Duodenal mucosa (tissue), 2 donors: ENCODE measurements around the gene FKBP9.
"Not testable (repeated sequence)": the region's sequence is repeated elsewhere in the genome, so short reads cannot be mapped to it uniquely, and the experiment has no call there.

Source experiments
- H3K27ac ChIP-seq: one replicate; pipeline ENCODE4 v1.7.0; 2013; ENCODE audit warnings: low read depth, low read length
- H3K27me3 ChIP-seq, 2 donors: one replicate each; pipeline ENCODE4 v1.7.0; 2013; ENCODE audit warnings: low read length in 2 of 2, control low read depth in 1 of 2; ENCODE audit not compliant: insufficient read depth in 2 of 2, control insufficient read depth in 1 of 2
- H3K36me3 ChIP-seq, 2 donors: one replicate each; pipeline ENCODE4 v1.7.0; 2013; ENCODE audit warnings: low read length in 2 of 2, control low read depth in 1 of 2; ENCODE audit not compliant: insufficient read depth in 2 of 2, control insufficient read depth in 1 of 2
- H3K4me1 ChIP-seq, 2 donors: one replicate each; pipeline ENCODE4 v1.7.0; 2013; ENCODE audit warnings: low read length in 2 of 2, control low read depth in 1 of 2; ENCODE audit not compliant: insufficient read depth in 2 of 2, control insufficient read depth in 1 of 2
- H3K4me3 ChIP-seq, 2 donors: one replicate each; pipeline ENCODE4 v1.7.0; 2013; ENCODE audit warnings: low read length in 2 of 2, low read depth in 1 of 2
- H3K9ac ChIP-seq, 2 donors: one replicate each; pipeline ENCODE4 v1.7.0; 2013; ENCODE audit warnings: low read length in 2 of 2, low read depth in 1 of 2
- H3K9me3 ChIP-seq, 2 donors: one replicate each; pipeline ENCODE4 v1.7.0; 2013; ENCODE audit warnings: low read length in 2 of 2, control low read depth in 1 of 2; ENCODE audit not compliant: control insufficient read depth in 1 of 2

The FKBP9 gene

DNA sequence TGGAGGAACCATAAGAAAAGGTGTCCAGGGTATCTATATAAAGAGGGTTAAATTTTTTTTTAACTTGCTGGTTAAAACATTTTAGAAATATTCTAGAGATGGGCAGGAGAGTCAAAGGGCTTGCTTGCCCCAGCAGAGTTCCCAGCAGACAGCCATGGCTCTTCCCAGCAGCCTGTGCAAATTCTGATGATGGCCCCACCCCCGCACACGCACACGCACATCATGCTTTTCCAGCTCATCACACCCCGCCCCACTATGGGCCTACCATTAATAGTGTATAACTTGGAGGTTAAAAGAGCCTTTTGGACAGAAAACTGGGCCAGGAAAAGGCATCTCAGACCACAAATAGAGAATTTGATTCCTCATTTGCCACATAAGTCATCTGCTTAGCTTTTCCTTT, 48.5 kb downstream of the FKBP9 start:
- H3K9me3 ChIP-seq, H3K4me1 ChIP-seq, H3K36me3 ChIP-seq, H3K9ac ChIP-seq, H3K27ac ChIP-seq, H3K4me3 ChIP-seq, H3K27me3 ChIP-seq: not testable (repeated sequence)

GRCh38 chr7:33009734-33010133, 52.5 kb downstream of the FKBP9 start:
- H3K4me1 ChIP-seq, result no peaks in the 10 kb centered on the region
- no peaks in the 10 kb centered on the region for H3K27me3 ChIP-seq

DNA sequence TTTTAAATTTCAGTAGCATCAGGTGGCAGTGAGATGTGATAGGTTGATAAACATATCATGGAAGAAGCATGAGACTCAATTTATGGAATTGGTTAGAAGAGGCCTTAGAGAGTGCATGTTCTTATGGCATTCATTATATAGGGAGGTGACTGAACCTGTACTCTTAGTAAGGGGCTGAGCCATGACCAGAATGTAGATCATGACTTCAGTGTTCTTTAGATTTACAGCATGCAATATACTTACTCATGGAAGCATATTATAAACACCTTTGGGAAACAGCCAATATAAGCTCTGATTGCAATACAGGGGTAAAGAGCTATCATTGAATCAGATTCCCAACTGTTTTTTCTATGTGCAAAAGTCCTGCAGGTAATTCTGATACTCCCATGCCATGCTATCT, 55.1 kb downstream of the FKBP9 start:
- Histone ChIP-seq H3K4me1 (no peaks in the 10 kb centered on the region), H3K27me3 (no peaks in the 10 kb centered on the region), H3K27ac (no peak overlapping the region), H3K9ac (no peak overlapping the region), H3K9me3 (no peaks in the 10 kb centered on the region), H3K36me3 (peaks cover 6 to 31% of the 10 kb centered on the region in 2 donors), H3K4me3 (no peak overlapping the region)

More at GRCh38 chr7:33009734-33010133, 52.5 kb downstream of the FKBP9 start:
- H3K36me3 ChIP-seq, result peaks cover 6 to 19% of the 10 kb centered on the region in 2 donors
- no peak overlapping the region for H3K9ac ChIP-seq
- no peak overlapping the region for H3K27ac ChIP-seq
- H3K4me3 ChIP-seq, result no peak overlapping the region
- no peaks in the 10 kb centered on the region for H3K9me3 ChIP-seq

- Histone ChIP-seq H3K27ac (no peak overlapping the region), H3K4me3 (no peak overlapping the region), H3K36me3 (peaks cover 7 to 37% of the 10 kb centered on the region in 2 donors), H3K27me3 (no peaks in the 10 kb centered on the region), H3K9ac (no peak overlapping the region), H3K9me3 (no peaks in the 10 kb centered on the region), H3K4me1 (no peaks in the 10 kb centered on the region)
Measured at GRCh38 chr7:33024189-33024757, 67.0 kb downstream of the FKBP9 start.

GRCh38 chr7:33035776-33036175, 78.5 kb downstream of the FKBP9 start:
- Histone ChIP-seq H3K27ac (no peak overlapping the region), H3K36me3 (peaks cover 0 to 6% of the 10 kb centered on the region in 2 donors), H3K9me3 (no peaks in the 10 kb centered on the region), H3K4me1 (peaks cover 10 to 14% of the 10 kb centered on the region in 2 donors), H3K9ac (no peak overlapping the region), H3K27me3 (no peaks in the 10 kb centered on the region), H3K4me3 (no peak overlapping the region)

- H3K9me3 ChIP-seq, result no peaks in the 10 kb centered on the region
- H3K36me3 ChIP-seq, result peaks cover 0 to 4% of the 10 kb centered on the region in 2 donors
- H3K4me1 ChIP-seq, result peaks cover 25 to 26% of the 10 kb centered on the region in 2 donors
- H3K27me3 ChIP-seq, result no peaks in the 10 kb centered on the region
- peak overlapping the region; percentile 63 to 68 for H3K4me3 ChIP-seq
- no peak overlapping the region for H3K27ac ChIP-seq
- H3K9ac ChIP-seq, result peak overlapping the region; percentile 25 to 50
Measured at GRCh38 chr7:33038639-33039038, 81.4 kb downstream of the FKBP9 start.

DNA sequence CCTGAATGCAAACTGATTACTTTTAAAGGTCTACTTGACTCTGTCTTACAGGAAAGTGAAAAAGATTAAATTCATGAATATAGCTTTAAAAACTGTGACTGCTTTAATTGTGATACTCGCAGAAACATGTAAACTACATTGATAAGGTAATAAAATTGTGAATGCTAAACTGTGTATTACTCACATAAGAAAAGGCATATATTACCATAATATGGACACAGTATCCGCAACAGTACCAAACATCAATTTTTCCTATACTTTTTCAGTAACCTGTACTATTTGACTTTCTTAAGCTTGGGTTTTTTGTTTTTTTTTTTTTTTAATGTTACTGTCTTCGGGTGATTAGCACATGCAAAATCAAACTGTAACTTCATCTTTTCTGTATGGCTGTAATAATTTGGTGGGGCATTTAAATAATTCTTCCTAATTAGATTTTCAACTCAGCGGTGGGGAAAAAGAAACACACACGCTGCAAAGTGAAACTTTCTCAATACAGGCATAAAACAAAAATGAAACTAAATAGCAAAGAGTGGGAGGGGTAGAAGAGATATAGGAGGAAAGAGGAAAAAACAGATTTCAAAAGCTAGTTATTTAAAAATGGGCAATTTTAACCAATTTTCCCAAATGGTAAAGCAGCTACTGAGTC, 82.1 kb downstream of the FKBP9 start:
- no peaks in the 10 kb centered on the region for H3K9me3 ChIP-seq
- no peaks in the 10 kb centered on the region for H3K27me3 ChIP-seq
- H3K4me1 ChIP-seq, result peaks cover 27 to 28% of the 10 kb centered on the region in 2 donors
- H3K27ac ChIP-seq, result no peak overlapping the region
- peak overlapping the region; percentile 43 to 50 for H3K9ac ChIP-seq
- peak overlapping the region; percentile 63 to 68 for H3K4me3 ChIP-seq
- H3K36me3 ChIP-seq, result peaks cover 0 to 4% of the 10 kb centered on the region in 2 donors

DNA sequence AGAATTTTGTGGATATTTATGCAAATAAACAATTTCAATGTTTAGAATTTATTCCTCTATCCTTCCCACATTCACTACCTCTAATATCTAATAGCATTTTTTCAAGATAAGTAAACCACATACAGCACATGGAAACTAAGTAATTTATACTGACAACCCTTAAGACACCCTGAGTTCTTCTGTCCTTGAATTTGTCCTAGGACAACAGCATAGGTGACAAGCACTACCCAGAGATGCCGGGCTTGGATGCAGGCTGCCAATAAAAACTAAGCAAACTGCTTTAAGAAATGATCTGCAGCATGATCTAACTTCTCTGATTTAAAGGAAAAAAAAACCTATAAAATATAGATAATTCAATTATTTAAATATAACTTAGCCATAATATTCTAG, 82.7 kb downstream of the FKBP9 start:
- no peaks in the 10 kb centered on the region for H3K9me3 ChIP-seq
- peak overlapping the region; percentile 63 to 68 for H3K4me3 ChIP-seq
- H3K36me3 ChIP-seq, result peaks cover 0 to 4% of the 10 kb centered on the region in 2 donors
- H3K4me1 ChIP-seq, result peaks cover 27 to 28% of the 10 kb centered on the region in 2 donors
- no peaks in the 10 kb centered on the region for H3K27me3 ChIP-seq
- peak overlapping the region; percentile 41 to 43 for H3K9ac ChIP-seq
- H3K27ac ChIP-seq, result no peak overlapping the region

DNA sequence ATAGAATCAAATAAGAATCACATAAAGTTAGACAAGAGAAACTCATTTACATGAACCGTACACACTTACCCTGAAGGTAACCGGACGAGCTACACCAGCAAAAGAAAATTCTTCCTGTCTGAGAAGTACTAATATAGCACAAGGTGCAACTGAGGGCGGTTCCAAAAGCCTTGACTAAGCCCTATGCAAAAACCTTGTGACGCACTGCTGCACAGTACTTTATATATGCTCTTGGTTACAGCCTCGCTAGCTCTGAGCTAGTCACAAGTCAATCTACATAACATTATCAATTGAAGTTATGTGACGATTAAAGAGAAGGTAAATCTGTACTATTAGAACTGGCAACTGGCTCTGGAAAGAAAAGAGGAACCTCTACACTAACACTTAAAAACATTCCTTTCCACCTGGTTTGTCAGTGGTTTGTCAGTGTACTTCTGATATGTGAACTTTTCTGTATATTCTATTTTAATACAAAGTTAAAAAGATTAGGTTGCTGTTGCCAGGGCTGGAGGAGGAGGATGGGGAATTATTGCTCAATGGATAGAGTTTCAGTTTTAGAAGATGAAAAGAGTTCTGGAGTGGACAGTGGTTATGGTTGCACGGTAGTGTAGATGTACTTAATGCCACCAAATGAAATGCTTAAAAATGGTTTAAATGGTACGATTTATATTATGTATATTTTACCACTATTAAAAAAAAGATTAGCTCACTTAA, 83.7 kb downstream of the FKBP9 start:
- H3K4me3 ChIP-seq, result peak overlapping the region; percentile 48 to 63
- H3K9me3 ChIP-seq, result no peaks in the 10 kb centered on the region
- H3K27ac ChIP-seq, result peak overlapping the region; percentile 16
- H3K4me1 ChIP-seq, result peaks cover 27 to 31% of the 10 kb centered on the region in 2 donors
- peak overlapping the region; percentile 9 to 45 for H3K9ac ChIP-seq
- no peaks in the 10 kb centered on the region for H3K36me3 ChIP-seq
- no peaks in the 10 kb centered on the region for H3K27me3 ChIP-seq
